Activated CD8-positive, alpha-beta memory T cell treated with anti-CD3 and anti-CD28 coated beads, Interleukin-2, amount 50 U/mL, for 4 hours (primary cell): ENCODE results near the gene SLC35C1.
A peak's percentile ranks its signal among the peaks of the same experiment; 100 is the strongest.

Source experiments
- DNase-seq: peaks from one replicate; pipeline ENCODE4 v3.0.0-alpha.2; 2020

Gene SLC35C1

DNA sequence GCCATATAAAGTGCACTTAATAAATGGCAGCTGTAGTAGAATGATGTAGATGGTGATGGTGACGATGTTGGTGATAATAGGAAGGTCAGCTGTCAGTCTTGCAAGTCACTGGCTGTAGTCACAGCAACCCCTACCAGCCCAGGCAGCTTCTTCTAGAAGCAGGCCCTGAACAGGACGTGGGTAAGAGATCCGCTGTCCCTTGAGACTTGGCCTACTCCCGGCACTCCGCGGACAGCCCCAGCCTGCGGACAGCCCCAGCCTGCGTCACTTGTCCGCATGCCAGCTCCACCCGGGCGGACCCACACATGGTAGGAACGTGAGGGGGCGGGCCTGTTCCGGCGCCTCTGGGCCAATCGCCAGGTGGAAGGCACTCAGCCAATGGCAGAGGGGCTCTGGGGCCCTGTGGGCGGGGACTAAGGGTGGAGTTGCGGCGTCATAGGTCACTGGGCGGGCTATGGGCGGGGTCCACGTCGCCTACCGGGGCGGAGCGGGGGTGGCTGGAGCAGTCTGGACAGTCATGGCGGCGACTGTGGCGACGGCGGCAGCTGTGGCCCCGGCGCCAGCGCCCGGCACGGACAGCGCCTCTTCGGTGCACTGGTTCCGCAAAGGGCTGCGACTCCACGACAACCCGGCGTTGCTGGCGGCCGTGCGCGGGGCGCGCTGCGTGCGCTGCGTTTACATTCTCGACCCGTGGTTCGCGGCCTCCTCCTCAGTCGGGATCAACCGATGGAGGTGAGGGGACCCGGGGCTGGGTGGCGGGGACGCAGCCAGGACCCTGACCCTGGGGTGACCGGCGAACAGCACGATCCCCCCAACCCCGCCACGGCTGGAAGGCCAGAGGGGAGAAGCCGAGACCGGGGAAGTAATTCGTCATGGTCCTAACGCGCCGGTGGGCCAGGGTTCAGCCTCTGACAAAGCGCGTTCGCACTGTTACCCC is 42.3 kb downstream of the SLC35C1 start, which contains the start of gene CRY2:
Gene CRY2 (plus strand): TSS at position 502 of the 937 bp plus-strand sequence. CDS start 16 bp downstream, at position 518.
- peak; percentile 99 for DNase-seq

DNA sequence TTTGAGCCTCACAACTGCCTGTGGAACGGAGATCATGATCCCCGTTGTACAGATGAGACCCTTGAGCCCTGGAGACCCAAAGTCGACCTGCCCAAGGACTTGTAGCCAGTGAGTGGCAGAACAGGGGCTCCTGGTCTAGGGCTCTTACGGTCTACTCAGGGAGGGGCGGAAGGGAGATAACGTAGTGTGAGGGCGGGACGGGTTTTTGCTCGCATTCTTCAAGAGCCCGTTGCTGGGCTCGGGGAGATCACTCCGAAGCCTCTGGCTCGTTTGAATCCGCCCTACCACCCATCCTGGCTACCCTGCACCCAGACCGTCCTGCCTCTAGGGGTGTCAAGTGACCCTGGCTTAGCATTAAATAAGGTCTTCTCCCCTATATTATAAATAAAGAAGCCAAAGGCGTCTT is 43.0 kb downstream of the SLC35C1 start:
- DNase-seq: peak; percentile 25

DNA sequence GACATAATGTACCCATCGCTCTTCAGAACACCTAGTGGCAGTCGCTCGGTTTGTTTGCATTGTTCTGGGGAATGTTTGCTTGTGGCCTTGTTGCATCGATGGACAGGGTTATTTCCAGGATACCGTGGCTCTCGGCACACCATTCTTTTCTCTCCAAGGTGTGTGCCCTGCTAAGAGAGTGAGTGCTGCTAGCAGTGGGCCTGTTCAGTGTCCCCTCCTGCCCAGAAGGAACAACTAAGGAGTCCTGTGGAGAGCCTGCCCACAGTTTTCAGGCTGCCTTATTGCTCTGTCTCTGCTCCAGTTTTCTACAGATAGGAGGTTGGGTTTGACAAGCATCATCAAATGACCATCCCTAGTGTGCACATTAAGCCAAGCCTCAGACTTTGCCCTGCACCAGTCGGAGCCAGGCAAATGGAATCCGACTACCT is 43.7 kb downstream of the SLC35C1 start:
- no peak for DNase-seq

DNA sequence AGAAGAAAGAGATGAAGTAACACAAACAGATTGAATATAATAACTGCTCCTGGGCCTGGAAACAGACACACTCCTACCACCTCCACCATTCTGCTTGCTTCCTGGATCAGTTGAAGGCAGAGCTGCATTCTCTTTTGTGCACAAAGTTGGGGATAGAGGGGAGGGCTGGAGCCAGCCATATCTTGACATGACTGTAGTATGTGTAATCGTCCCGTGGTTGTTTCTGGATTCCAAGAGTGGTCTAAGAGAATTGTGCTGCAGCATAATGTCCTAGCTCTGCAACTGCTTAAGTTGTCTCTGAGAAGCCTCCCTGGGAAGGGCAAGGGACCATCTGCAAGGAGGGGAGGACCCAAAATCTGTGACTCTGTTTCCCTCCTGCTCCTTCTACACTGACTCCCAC is 45.5 kb downstream of the SLC35C1 start:
- no peak for DNase-seq

DNA sequence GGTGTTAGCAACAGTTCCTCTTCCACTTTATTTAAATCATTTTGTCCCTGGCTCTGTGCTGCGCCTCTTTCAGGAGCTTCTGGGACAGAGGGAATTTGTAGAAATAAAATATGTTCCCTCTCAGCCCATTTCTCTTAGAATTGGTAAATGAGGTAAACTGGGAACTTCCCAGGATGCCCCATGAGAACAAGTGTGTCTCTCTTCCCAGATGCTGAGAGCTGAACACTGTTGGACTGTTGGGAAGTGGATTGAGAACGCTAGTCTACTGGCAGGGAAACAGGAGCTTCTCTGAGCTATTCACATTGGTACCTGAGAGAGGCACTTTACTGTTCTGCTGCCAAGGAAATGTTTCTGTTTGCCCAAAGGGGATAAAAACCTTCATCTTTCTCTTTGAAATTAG is 46.3 kb downstream of the SLC35C1 start:
- DNase-seq: no peak

DNA sequence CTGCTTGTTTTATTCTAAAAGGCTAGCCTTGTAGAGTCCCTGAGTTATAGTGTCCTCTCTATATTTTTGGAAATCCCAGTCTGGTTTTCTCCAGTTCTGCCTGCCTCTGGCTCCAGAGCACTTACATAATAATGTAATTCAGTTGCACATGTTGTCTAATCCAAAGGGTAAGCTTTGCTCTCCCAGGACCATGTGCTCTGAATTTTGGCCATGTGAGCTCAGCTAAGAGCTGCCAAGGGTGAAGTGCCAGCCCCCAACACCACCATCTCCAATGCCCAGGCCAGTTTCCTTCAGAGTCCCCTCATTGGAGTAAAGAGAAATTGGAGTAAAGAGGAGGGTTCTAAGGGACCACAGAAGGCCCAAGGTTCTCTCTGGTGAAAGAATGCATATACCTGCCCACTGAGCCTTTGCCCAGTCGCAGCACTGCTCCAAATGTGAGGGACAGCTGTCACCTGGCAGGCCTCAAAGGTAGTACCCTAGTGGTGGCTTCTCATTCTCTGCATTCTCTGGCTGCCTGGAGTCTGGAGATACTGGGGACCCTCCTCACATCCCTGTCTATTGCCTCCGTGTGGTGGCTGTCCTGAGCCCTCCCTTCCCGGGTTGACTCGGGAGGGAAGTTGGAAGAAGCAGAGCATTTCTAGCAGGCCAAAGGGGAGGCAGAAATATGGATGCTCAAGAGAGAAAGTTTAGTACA is 47.2 kb downstream of the SLC35C1 start:
- DNase-seq: no peak

DNA sequence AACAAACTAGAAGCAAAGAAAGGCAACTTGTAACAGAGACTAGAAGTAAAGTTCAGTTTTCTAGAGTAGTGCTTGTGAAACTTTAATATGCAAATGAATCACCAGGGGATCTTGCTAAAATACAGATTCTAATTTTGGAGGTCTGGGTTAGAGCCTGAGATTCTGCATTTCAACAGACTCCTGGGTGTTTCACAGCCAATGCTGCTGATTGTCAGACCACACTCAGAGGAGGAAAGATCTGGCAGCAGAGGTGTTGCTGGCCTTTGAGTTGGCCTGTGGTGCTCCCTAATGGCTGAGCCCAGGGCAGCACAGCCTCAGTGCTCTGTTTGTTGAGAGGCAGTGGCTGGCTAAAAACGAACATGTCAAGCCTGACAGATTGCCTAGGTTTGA is 47.8 kb downstream of the SLC35C1 start:
- DNase-seq: no peak

DNA sequence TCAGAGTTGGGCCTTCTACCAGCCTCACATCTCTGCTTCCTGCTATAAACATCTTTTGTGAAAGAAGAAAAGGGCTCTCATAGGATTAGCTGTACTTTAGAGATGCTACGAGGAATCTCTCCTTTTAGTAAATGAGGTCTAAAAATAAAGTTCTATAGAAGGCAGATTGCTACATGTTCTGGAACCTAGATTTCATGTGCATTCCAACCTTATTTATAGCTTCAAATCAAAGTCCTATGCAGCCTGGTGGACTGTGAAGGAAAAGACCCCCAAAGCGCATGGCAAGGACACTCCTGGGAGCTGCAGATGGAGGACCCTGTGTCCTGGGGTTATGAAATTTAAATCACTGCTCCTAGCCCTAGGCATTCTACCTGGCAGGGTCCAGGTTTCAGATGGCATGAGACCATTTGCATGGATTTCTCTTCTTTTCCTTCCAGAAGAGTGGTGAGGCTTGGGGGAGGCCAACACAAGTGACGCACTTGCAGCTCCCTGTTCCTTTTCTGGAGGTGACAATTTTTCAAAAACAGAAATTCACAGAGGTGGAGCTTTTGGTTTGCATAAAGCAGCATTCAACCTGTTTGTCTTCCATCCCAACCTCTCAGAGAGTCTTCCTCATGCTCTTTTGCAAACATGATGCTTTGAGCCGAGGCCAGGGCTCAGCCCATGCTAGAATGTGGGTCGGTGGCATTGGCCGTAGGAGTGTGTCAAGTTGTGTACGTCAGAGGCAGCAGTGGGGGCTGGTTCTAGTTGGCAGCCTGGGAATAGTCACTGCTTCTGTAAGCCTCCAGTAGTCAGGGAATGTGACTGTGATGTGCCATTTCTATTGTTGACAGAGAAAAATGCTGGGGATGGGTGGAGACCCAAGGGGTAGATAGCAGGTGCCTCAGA is 48.6 kb downstream of the SLC35C1 start:
- no peak for DNase-seq

DNA sequence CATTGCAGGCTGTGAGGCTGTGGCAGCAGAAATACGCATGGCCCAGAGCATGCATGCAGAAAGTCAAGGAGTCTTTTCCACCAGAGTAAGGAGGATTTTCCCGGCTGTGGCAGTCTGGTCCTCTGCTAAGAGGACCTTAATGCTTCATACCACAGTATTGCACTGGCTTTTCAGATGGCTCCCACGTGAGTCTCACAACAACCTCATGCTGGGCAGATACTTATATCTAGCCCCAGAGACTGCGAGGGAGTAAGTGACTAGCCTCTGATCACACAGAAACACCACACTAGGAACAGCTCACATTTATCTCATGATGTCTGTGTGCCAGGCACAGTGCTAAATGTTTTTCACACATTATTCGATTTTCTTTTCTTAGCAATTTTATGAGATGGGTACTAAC is 50.4 kb downstream of the SLC35C1 start:
- DNase-seq: no peak

DNA sequence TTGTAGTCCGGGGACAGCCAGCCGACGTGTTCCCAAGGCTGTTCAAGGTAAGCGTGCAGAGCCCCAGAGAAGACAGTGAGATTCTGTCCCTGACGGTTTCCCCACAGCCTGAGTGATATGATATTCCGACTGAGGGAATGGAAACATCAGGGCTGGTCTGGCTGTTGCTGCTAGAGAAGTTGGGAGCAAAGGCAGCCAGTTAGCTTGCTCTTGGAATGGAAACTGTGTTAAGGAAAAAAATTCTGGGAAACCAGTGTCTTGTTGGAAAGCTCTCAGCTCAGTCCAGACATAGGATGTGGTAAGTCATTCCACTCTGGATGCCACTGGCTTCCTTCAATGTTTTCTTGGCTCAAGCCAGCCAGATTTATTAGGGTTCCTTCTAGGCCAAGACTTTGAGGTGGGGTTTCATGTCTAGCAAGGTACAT is 51.1 kb downstream of the SLC35C1 start:
- DNase-seq: no peak

DNA sequence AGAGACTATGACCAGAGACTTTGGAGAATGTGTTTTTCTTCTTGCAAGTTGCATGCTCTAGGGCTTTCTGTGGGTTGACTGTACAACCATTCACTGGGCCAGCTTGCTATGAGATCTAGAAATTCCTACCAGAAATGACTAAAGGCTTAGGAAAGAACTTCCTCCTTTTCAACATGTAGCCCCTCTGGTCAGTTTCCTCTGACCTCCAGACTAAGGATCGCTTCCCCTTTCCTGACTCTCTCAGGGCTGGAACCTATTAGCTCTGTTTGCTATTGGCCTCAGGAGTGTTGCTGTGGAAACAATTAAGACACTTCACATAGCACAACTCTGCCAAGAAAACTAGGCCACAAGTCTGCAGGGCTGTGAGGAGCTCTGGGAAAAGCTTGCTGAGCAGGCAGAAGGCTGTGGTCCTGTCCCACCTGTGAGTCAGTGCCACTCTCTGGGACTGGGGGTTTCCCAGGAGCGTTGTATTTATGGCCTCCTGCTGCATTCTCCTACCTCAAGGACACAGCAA is 53.1 kb downstream of the SLC35C1 start:
- DNase-seq: no peak

DNA sequence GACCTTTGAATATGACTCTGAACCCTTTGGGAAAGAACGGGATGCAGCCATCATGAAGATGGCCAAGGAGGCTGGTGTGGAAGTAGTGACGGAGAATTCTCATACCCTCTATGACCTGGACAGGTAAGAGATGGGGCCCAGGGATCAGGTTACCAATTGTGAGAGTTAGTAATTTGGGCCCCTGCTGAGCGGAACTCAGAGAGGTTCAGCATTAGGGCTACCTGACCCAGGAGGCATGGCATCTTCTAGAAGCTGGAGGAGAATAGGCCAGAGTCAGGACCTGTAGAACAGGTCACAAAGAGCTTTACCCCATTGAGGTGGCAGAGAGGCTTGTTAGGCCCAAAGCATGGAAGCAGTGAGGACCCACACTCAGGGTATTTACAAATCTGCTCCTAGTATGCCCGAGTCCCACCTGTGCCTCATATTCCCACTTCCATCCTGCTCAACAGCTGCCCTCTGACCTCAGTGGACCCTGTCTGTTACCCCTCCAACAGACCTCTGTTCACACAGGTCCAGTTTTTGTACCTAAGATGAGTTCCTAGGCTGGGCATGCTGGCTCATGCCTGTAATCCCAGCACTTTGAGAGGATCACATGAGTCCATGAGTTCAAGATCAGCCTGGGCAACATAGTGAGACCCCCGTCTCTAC is 53.9 kb downstream of the SLC35C1 start:
- DNase-seq: no peak

DNA sequence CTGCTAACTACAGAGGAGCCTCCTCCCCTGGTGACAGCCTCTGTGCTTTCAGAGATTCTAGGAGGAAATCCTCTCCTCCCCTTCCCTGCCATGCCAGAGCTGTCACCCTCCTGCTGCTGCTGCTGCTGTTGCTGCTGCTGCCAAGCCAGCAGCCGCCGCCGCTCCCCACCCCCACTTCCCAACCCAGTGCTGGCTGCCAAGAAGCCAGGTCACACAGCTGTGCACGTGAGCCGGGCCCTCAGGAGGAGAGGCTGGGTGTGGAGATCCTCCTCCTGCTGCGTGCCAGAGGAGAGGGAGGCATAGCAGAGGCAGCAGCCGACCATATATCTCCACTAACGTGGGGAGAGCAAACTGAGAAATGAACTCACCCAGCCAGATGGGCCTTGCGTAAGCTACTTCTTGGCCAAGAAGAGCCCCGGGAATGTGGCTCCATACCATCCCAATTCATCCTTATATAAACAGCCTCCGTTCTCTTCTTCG is 54.8 kb downstream of the SLC35C1 start:
- no peak for DNase-seq

DNA sequence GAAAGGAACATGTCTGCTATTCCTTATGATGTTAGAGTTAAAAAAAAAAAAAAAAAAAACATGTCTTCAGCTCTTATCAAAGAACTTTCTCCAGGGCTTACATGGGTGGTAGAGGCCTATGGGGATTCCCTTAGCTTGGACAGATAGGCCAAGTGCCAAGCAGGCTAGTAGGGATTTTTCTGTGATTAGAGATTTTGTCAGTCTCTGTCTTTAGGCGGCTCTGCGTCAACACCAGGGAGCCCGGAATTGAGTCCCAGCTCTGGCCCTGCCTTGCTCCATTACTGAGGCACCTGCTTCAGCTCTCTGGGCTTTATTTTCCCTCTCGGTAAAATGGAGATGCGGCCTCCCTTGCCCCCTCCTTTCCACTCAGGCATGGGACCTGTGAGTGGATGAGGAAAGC is 55.4 kb downstream of the SLC35C1 start:
- no peak for DNase-seq

DNA sequence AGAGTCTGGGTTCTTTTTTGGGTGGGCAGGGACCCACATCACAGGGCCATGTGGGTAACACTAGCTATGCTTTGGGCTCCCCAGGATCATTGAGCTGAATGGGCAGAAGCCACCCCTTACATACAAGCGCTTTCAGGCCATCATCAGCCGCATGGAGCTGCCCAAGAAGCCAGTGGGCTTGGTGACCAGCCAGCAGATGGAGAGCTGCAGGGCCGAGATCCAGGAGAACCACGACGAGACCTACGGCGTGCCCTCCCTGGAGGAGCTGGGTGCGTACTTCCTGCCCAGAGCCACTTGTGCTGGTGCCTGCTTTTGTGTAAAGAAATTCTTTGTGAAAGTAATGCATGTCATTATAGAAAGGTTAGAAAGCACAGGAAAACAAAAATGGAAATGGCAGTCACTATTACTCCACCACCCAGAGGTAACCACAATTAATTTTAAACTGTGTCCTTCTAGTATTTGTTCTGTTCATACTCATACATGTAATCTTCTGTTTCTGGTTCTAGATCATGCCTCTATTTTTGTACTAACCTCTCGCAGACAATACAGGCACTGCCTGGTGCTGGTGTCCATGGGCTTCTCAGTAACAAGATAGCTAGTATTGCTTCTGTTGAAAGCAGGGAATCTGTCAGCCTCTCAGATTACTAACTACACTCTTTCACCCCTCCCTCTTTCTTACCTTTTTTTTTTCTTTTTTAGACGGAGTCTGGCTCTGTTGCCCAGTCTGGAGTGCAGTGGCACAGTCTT is 56.0 kb downstream of the SLC35C1 start:
- no peak for DNase-seq
